HepG2 (cell line): ENCODE measurements around the gene MIA. TPM values are rescaled to one million over a fixed set of nuclear protein-coding genes. Genes with fewer than 3 reads are reported as not detected.

Experiments
- ATAC-seq: fragments of 200-7000 bp; cut with Tn5 transposase; 3 replicates; pipeline ENCODE4 v1.9.1; 2020; ENCODE audit warnings: mild to moderate bottlenecking, moderate library complexity
- BruUV-seq: library from RNA; stranded (reverse); fragments of 400-500 nt; replicated peaks from 2 replicates; lab custom pipeline; 2021; lab: Mats Ljungman, UMichigan
- CTCF ChIA-PET: fragments of 300-600 bp; formaldehyde crosslinking; extraction: SDS; loops from one replicate; lab custom pipeline; 2021; ENCODE audit warnings: low total read pairs, inconsistent platforms, low intra/inter-chr PET ratio; lab: Yijun Ruan, JAX
- POLR2A ChIA-PET: fragments of 350-600 bp; sonication (Branson Sonifier 250); formaldehyde crosslinking; loops from one replicate; lab custom pipeline; 2020; ENCODE audit warnings: antibody characterized with exemption, inconsistent platforms; lab: Yijun Ruan, JAX
- DNase-seq: peaks from one replicate; pipeline ENCODE4 v3.0.0-alpha.2; 2015; ENCODE audit warnings: low spot score
- FAIRE-seq: peaks from 3 replicates; lab custom pipeline; 2011; peaks lifted over from hg19 to GRCh38; lab: Jason Lieb, UNC
- H2AFZ ChIP-seq: one replicate; pipeline ENCODE4 v1.6.1; 2011; ENCODE audit warnings: low read length, inconsistent platforms
- H3K27ac ChIP-seq: fragments of 300-600 bp; 3 replicates; pipeline ENCODE4 v1.8.0; 2011; ENCODE audit warnings: mixed run types, mild to moderate bottlenecking, mixed read lengths, low read length, inconsistent platforms; ENCODE audit not compliant: insufficient read depth; ENCODE audit errors: extremely low read length
- H3K27me3 ChIP-seq, 2 experiments: fragments of 200-600 bp in 1 of 2; 2 replicates in 1 of 2; 3 replicates in 1 of 2; pipeline versions ENCODE4 v1.6.0 to v1.8.0; 2011; ENCODE audit warnings: low read length in 2 of 2, mild to moderate bottlenecking in 2 of 2, moderate library complexity in 2 of 2, inconsistent platforms in 1 of 2; ENCODE audit not compliant: insufficient read depth in 2 of 2, control insufficient read depth in 1 of 2
- H3K36me3 ChIP-seq, 2 experiments: fragments of 200-600 bp in 1 of 2; replicated peaks in 1 of 2; 2 replicates in 1 of 2; 3 replicates in 1 of 2; pipeline versions ENCODE4 v1.5.1 to v1.8.0; 2011; ENCODE audit warnings: low read length in 2 of 2, inconsistent platforms in 1 of 2; ENCODE audit not compliant: insufficient read depth in 2 of 2, control insufficient read depth in 1 of 2
- H3K4me1 ChIP-seq: 2 replicates; pipeline ENCODE4 v1.5.1; 2012; ENCODE audit warnings: low read length, inconsistent platforms; ENCODE audit not compliant: insufficient read depth
- H3K4me2 ChIP-seq: 2 replicates; pipeline ENCODE4 v1.6.0; 2011; ENCODE audit warnings: low read depth, low read length, inconsistent platforms
- H3K4me3 ChIP-seq, 3 experiments: fragments of 200-600 bp in 1 of 3; sonication (generic), shearing (Covaris generic) in 1 of 3; replicated peaks in 1 of 3; 2 replicates each; pipeline ENCODE4 v1.5.1; 2011 to 2016; ENCODE audit warnings: low read length in 3 of 3, inconsistent platforms in 2 of 3, low read depth in 2 of 3, mild to moderate bottlenecking in 2 of 3, control low read depth in 1 of 3, mixed read lengths in 1 of 3; ENCODE audit not compliant: insufficient read depth in 1 of 3
- H3K79me2 ChIP-seq: one replicate; pipeline ENCODE4 v1.6.1; 2011; ENCODE audit warnings: low read length, inconsistent platforms; ENCODE audit not compliant: insufficient read depth
- H3K9ac ChIP-seq: 2 replicates; pipeline ENCODE4 v1.6.0; 2011; ENCODE audit warnings: mild to moderate bottlenecking, low read depth, low read length, inconsistent platforms; ENCODE audit not compliant: insufficient read depth
- H3K9me3 ChIP-seq: 2 replicates; pipeline ENCODE4 v1.5.1; 2012; ENCODE audit warnings: mild to moderate bottlenecking, low read length
- H4K20me1 ChIP-seq: 2 replicates; pipeline ENCODE4 v1.6.0; 2011; ENCODE audit warnings: inconsistent platforms, mild to moderate bottlenecking, low read length, moderate library complexity; ENCODE audit not compliant: insufficient read depth
- DRAP1 ChIP-seq: IDR thresholded peaks from 2 replicates; pipeline ENCODE4 v1.6.1; 2016; ENCODE audit warnings: missing genetic modification reagents, missing compliant biosample characterization
- MBNL3 ChIP-seq: fragments of 250-450 bp; sonication (Bioruptor Pico); conservative IDR thresholded peaks from 2 replicates; pipeline ENCODE4 v1.8.0; 2022; ENCODE audit warnings: mild to moderate bottlenecking, inconsistent platforms
- SP5 ChIP-seq: IDR thresholded peaks from 2 replicates; pipeline ENCODE4 v1.6.1; 2016; ENCODE audit warnings: low read depth, borderline replicate concordance
- THAP9 ChIP-seq: sonication (generic); formaldehyde crosslinking; IDR thresholded peaks from 2 replicates; pipeline ENCODE4; 2020; ENCODE audit warnings: missing genetic modification reagents, mild to moderate bottlenecking, borderline replicate concordance
- ZNF782 ChIP-seq: sonication (generic); formaldehyde crosslinking; IDR thresholded peaks from 2 replicates; pipeline ENCODE4 v1.4.0; 2020; ENCODE audit warnings: missing genetic modification reagents, mild to moderate bottlenecking, borderline replicate concordance
- WGBS: methylation state at CpG from one replicate; pipeline ENCODE4 v1.1.6; 2017; ENCODE audit warnings: low lambda C conversion rate; 5-methylcytosine and 5-hydroxymethylcytosine counted together
- in situ Hi-C: cut with HindIII; loops from 2 replicates; pipeline ENCODE4 v1.10.0; 2017; ENCODE audit warnings: low pct_unique_long_range_greater_than_20kb; ENCODE audit not compliant: extremely low pct_ligation_motif_present
- intact Hi-C: fragments of 100-400 bp; cut with micrococcal nuclease; formaldehyde crosslinking; loops from one replicate; pipeline ENCODE4 v1.10.0; 2022; ENCODE audit not compliant: unreplicated experiment
- polyA plus RNA-seq, 8 experiments: library from polyadenylated mRNA; depleted of rRNA in 3 of 8; stranded (reverse) in 7 of 8; unstranded in 1 of 8; fragments of >200 nt; fragmentation: Illumina TruSeq in 4 of 8; extraction: Trizol in 4 of 8; gene quantifications; 2 replicates each; pipeline versions ENCODE4 v1.2.1 to v1.2.3, GENCODE V29; 2011 to 2016; ENCODE audit warnings: low read depth in 4 of 8, missing spikeins in 1 of 8, mixed read lengths in 1 of 8; ENCODE audit not compliant: insufficient read depth in 1 of 8
- total RNA-seq, 5 experiments: library from RNA; depleted of rRNA; stranded (reverse); fragments of >200 nt; fragmentation: Illumina TruSeq; extraction: Trizol; gene quantifications; 2 replicates each; pipeline ENCODE4 v1.2.3, GENCODE V29; 2016; ENCODE audit warnings: low read depth in 1 of 5

Gene MIA
- total and polyA plus RNA-seq, 2 of the 13 experiments (the other 11 are each of a cell fraction or from before 2014, with no cell fraction given) = 0.61 TPM; not detected in 1

- Histone ChIP-seq H3K4me3 (peak overlapping the region in 1 of 3 experiments; percentile 23; a peak in 1 of 6 replicates), H3K9me3 (no peaks in the 10 kb centered on the region), H3K27me3 (no peaks in the 10 kb centered on the region; a peak in 2 of 5 replicates), H3K27ac (peak overlapping the region; percentile 48), H4K20me1 (peaks cover 11% of the 10 kb centered on the region; the same call in 1 of the 2 replicates), H3K36me3 (peaks cover 10 to 22% of the 10 kb centered on the region in 2 experiments; a peak in 4 of 5 replicates), H3K4me1 (peaks cover 53% of the 10 kb centered on the region), H3K9ac (peak overlapping the region; percentile 26), H3K4me2 (peak overlapping the region; percentile 38), H3K79me2 (peaks cover 34% of the 10 kb centered on the region), H2AFZ (no peak overlapping the region)
- intact Hi-C loops = no loop called here
- POLR2A ChIA-PET = interaction anchor here (1.3 to 5.0 kb wide), 2 partner anchors 25 to 53 kb away, joined by 5 to 28 read pairs; partner anchors contain the start of genes ACTMAP and RAB4B
- ATAC-seq = no peak
- CTCF ChIA-PET = no interaction called here
- FAIRE-seq = no peak
- 71% methylated on average over 4 of the region's 9 CpGs for WGBS
- in situ Hi-C loops = no loop called here
- no peak for DNase-seq
- no TSS peak for BruUV-seq
- TF ChIP-seq MBNL3 (no peak), DRAP1 (no peak), SP5 (no peak), THAP9 (no peak), ZNF782 (CRISPR knock-in tag) (no peak)
- TF ChIP-seq, all 625 proteins: peak for 0
These were observed 28.0 kb downstream of the MIA start for GRCh38 chr19:40803170-40803856.
